CD8-positive, alpha-beta memory T cell (primary cell): ENCODE data around the gene WDFY2. TPM values are rescaled to one million over a fixed set of nuclear protein-coding genes. Genes with fewer than 3 reads are reported as not detected.

Source experiments
- CTCF ChIA-PET: fragments of 350-600 bp; sonication (Branson Sonifier 250); formaldehyde crosslinking; loops from one replicate; lab custom pipeline; 2021; ENCODE audit warnings: antibody characterized with exemption; lab: Charles Lee
- POLR2A ChIA-PET: fragments of 350-600 bp; sonication (Branson Sonifier 250); formaldehyde crosslinking; loops from one replicate; lab custom pipeline; 2021; ENCODE audit warnings: antibody characterized with exemption; lab: Charles Lee
- DNase-seq, 5 donors: peaks; one replicate each; pipeline versions ENCODE4 v3.0.0 to v3.0.0-alpha.2; 2020 to 2022; ENCODE audit warnings: mixed read lengths in 1 of 5
- H3K27ac ChIP-seq: one replicate; pipeline ENCODE4 v1.7.0; 2013; ENCODE audit warnings: low read depth, mild to moderate bottlenecking, low read length, moderate library complexity
- H3K27me3 ChIP-seq: 2 replicates; pipeline ENCODE4 v1.7.0; 2013; ENCODE audit warnings: low read length, mild to moderate bottlenecking; ENCODE audit not compliant: insufficient read depth, poor library complexity, severe bottlenecking
- H3K36me3 ChIP-seq: 2 replicates; pipeline ENCODE4 v1.7.0; 2013; ENCODE audit warnings: mild to moderate bottlenecking, low read length, moderate library complexity; ENCODE audit not compliant: insufficient read depth
- H3K4me1 ChIP-seq: 2 replicates; pipeline ENCODE4 v1.7.0; 2013; ENCODE audit warnings: mild to moderate bottlenecking, low read length, moderate library complexity; ENCODE audit not compliant: insufficient read depth
- H3K4me3 ChIP-seq: 2 replicates; pipeline ENCODE4 v1.7.0; 2013; ENCODE audit warnings: mild to moderate bottlenecking, low read length
- H3K9me3 ChIP-seq: 2 replicates; pipeline ENCODE4 v1.7.0; 2013; ENCODE audit warnings: mild to moderate bottlenecking, low read length
- H3K27ac Mint-ChIP-seq, 8 donors: one replicate each; pipeline ENCODE4 v1.8.0; 2020 to 2021; ENCODE audit warnings: mixed read lengths in 8 of 8, mild to moderate bottlenecking in 6 of 8, inconsistent platforms in 3 of 8, moderate library complexity in 3 of 8
- H3K27me3 Mint-ChIP-seq, 2 donors: one replicate each; pipeline ENCODE4 v1.8.0; 2020 to 2021; ENCODE audit warnings: mixed read lengths in 2 of 2, mild to moderate bottlenecking in 1 of 2, moderate library complexity in 1 of 2
- H3K36me3 Mint-ChIP-seq, 3 donors: one replicate each; pipeline ENCODE4 v1.8.0; 2020 to 2021; ENCODE audit warnings: mixed read lengths in 3 of 3, inconsistent platforms in 1 of 3, mild to moderate bottlenecking in 1 of 3
- H3K4me1 Mint-ChIP-seq, 3 donors: one replicate each; pipeline ENCODE4 v1.8.0; 2020 to 2021; ENCODE audit warnings: mixed read lengths in 3 of 3, inconsistent platforms in 1 of 3, mild to moderate bottlenecking in 1 of 3
- H3K4me3 Mint-ChIP-seq, 7 donors: one replicate each; pipeline ENCODE4 v1.8.0; 2020 to 2021; ENCODE audit warnings: mixed read lengths in 7 of 7, mild to moderate bottlenecking in 6 of 7, moderate library complexity in 4 of 7, inconsistent platforms in 2 of 7
- H3K9me3 Mint-ChIP-seq, 5 donors: one replicate each; pipeline ENCODE4 v1.8.0; 2020 to 2022; ENCODE audit warnings: mixed read lengths in 5 of 5, mild to moderate bottlenecking in 3 of 5, moderate library complexity in 2 of 5, inconsistent platforms in 1 of 5
- polyA plus RNA-seq: library from polyadenylated mRNA; unstranded; fragments of 300-500 nt; fragmentation: Illumina TruSeq; gene quantifications from one replicate; pipeline ENCODE4 v1.2.3, GENCODE V29; 2021
- total RNA-seq, 2 experiments: library from RNA; stranded (reverse); gene quantifications; one replicate each; pipeline ENCODE4 v1.2.3, GENCODE V29; 2021

Gene WDFY2
- total and polyA plus RNA-seq, 3 experiments from 2014 or later: 3.9 to 7.1 (median 6.1) TPM

DNA sequence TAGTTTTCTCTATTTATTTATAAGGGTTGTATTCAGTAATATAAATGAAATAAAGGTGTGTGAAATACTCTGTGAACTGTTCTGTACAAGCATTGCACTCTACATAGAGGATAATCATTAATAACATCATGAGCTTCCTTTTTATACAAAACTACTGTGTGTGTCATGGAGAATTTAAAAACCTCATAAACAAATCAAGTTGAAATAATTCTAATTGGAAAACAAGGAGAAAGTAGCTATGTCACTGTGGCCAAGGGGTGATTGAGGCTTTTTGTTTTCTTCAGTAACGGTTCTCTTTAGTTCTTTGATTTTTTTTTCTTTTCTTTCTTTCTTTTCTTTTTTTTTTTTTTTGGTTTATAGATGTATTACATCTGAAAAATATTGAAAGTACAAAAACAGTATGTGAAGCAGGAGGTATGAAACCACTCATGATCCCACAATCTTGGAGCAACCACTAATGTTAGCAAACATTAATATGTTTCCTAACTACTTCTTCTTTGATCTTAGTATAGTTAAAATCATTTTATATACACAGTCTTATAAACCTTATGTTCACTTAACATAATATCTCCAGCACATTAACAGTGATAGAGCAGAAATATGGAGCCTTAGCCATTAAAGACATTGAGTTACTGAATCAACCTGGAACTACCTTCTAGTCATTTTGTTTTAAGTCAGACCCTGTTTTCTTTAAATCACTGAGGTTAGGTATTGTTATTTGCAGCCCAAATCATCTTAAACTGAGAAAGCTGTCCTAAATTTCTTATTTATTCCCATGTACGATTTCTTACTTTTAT is 45.4 kb downstream of the WDFY2 start:
- Mint-ChIP-seq H3K4me1 (peaks cover 24 to 59% (median 41%) of the 10 kb centered on the region in 3 donors), H3K9me3 (no peaks in the 10 kb centered on the region), H3K27me3 (no peaks in the 10 kb centered on the region), H3K27ac (no peak overlapping the region), H3K4me3 (no peak overlapping the region), H3K36me3 (peaks cover 0 to 1% (median under 1%) of the 10 kb centered on the region in 3 donors)
- no peak overlapping the region for H3K27ac ChIP-seq
- H3K4me3 ChIP-seq: no peak overlapping the region
- no peaks in the 10 kb centered on the region for H3K36me3 ChIP-seq
- no peak for DNase-seq
- H3K9me3 ChIP-seq: no peaks in the 10 kb centered on the region
- no peaks in the 10 kb centered on the region for H3K4me1 ChIP-seq
- ChIA-PET POLR2A (no interaction called here), CTCF (no interaction called here)
- H3K27me3 ChIP-seq: no peaks in the 10 kb centered on the region

GRCh38 chr13:51630288-51630615 is 46.0 kb downstream of the WDFY2 start:
- no peaks in the 10 kb centered on the region for H3K27me3 ChIP-seq
- ChIA-PET POLR2A (no interaction called here), CTCF (no interaction called here)
- no peaks in the 10 kb centered on the region for H3K36me3 ChIP-seq
- Mint-ChIP-seq H3K4me3 (no peak overlapping the region), H3K27ac (no peak overlapping the region), H3K36me3 (peaks cover 0 to 1% (median 0%) of the 10 kb centered on the region in 3 donors), H3K27me3 (no peaks in the 10 kb centered on the region), H3K4me1 (peaks cover 25 to 59% (median 43%) of the 10 kb centered on the region in 3 donors), H3K9me3 (no peaks in the 10 kb centered on the region)
- no peak overlapping the region for H3K4me3 ChIP-seq
- H3K4me1 ChIP-seq: no peaks in the 10 kb centered on the region
- no peak for DNase-seq
- no peak overlapping the region for H3K27ac ChIP-seq
- H3K9me3 ChIP-seq: no peaks in the 10 kb centered on the region

DNA sequence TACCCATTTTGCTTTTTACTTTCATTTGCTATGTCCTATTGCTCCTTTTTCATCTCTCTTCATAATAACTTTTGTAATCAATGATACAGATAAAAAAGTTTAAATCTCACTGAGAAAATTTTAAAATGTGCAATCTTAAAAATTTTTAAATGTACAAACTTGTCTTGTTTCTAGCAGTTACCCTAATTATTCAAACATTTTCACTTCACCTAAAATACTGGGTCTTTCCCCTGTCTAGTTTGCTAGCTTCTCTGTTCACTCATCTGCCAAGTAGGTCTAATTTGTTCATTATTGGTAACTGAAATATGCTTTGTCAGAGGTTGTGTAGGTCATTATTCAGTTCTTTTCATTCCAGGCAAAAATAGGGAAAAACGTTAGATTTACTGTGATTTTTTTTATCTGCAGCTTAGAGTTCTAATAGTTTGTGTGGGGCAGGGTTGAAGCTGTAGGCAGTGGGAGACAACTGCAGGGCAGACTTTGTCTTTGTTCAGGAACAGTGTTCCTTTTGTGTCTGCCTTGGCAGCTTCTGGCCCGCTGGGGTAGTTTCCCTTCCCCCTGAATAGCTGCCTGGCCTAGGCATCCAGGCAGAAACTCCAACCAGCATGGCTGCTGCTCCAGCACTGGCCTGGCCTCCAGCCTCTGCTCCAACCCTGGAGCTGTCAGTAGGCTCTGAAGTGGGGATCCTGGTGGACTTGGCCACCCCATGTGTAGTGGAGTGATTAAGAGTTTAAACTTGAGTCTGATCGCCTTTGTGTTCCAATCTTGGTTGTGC is 48.5 kb downstream of the WDFY2 start:
- Histone ChIP-seq H3K4me1 (peaks cover 8% of the 10 kb centered on the region), H3K27me3 (no peaks in the 10 kb centered on the region), H3K9me3 (no peaks in the 10 kb centered on the region), H3K36me3 (no peaks in the 10 kb centered on the region), H3K27ac (no peak overlapping the region), H3K4me3 (no peak overlapping the region)
- Mint-ChIP-seq H3K4me1 (peaks cover 33 to 66% (median 62%) of the 10 kb centered on the region in 3 donors), H3K27me3 (no peaks in the 10 kb centered on the region), H3K9me3 (no peaks in the 10 kb centered on the region), H3K36me3 (peaks cover 0 to 1% (median 0%) of the 10 kb centered on the region in 3 donors), H3K4me3 (no peak overlapping the region), H3K27ac (peak overlapping the region in 4 of 8 donors; percentile 5 to 60 (median 42))
- DNase-seq: no peak
- CTCF ChIA-PET: interaction anchor here (1.0 kb wide), 1 partner anchor 177 kb away, joined by 3 read pairs; no protein-coding TSS in a partner anchor
- POLR2A ChIA-PET: no interaction called here

DNA sequence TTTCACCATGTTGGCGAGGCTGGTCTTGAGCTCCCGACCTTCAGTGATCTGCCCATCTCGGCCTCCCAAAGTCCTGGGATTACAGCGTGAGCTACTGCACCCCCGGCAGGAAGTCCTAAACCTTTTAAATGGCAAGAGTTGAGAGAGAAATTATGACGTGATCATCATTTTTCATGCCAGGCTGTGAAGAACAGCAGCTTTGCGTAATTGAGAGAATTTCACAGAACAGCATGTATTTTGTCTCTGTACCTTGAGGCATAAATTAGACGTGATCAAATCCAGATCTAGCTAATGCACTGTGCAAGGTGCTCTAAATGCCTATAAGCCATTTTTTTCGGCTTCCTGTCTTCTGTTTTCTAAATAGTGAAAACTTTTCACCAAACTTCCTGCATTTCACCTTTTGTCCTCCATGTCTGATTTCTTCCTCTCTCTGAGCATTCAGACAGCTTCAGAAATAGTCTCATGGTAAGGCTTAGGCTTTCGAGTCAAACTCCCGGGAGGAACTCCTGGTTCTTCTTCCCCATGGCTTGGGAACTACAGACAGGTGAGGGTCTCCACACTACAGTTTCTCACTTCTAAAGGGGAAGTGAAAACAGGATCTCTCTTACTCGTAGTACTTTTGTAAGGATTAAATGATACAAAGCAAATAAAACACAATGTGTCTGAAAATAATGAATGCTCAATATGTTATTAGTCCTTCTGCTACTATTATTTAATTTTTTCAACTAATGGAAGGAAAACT is 51.0 kb downstream of the WDFY2 start:
- peak in 1 of 5 donors; percentile 42 for DNase-seq
- Histone ChIP-seq H3K27ac (no peak overlapping the region), H3K4me3 (no peak overlapping the region), H3K36me3 (no peaks in the 10 kb centered on the region), H3K9me3 (no peaks in the 10 kb centered on the region), H3K27me3 (no peaks in the 10 kb centered on the region), H3K4me1 (peaks cover 8% of the 10 kb centered on the region)
- ChIA-PET CTCF (no interaction called here), POLR2A (no interaction called here)
- H3K27ac Mint-ChIP-seq: peak overlapping the region in 7 of 8 donors; percentile 4 to 90 (median 64)
- no peaks in the 10 kb centered on the region for H3K9me3 Mint-ChIP-seq
- H3K4me1 Mint-ChIP-seq: peaks cover 35 to 63% (median 60%) of the 10 kb centered on the region in 3 donors
- H3K27me3 Mint-ChIP-seq: peaks cover 0 to 1% of the 10 kb centered on the region in 2 donors
- peaks cover 0 to 1% (median 0%) of the 10 kb centered on the region in 3 donors for H3K36me3 Mint-ChIP-seq
- peak overlapping the region in 5 of 7 donors; percentile 29 to 49 (median 40) for H3K4me3 Mint-ChIP-seq

GRCh38 chr13:51636349-51636890 is 52.2 kb downstream of the WDFY2 start:
- Histone ChIP-seq H3K4me3 (no peak overlapping the region), H3K27me3 (no peaks in the 10 kb centered on the region), H3K9me3 (no peaks in the 10 kb centered on the region), H3K27ac (no peak overlapping the region), H3K4me1 (peaks cover 8% of the 10 kb centered on the region), H3K36me3 (no peaks in the 10 kb centered on the region)
- peaks cover 35 to 60% (median 60%) of the 10 kb centered on the region in 3 donors for H3K4me1 Mint-ChIP-seq
- peaks cover 0 to 1% (median 0%) of the 10 kb centered on the region in 3 donors for H3K36me3 Mint-ChIP-seq
- no peak for DNase-seq
- ChIA-PET POLR2A (no interaction called here), CTCF (no interaction called here)
- H3K9me3 Mint-ChIP-seq: no peaks in the 10 kb centered on the region
- H3K27ac Mint-ChIP-seq: no peak overlapping the region
- no peak overlapping the region for H3K4me3 Mint-ChIP-seq
- peaks cover 0 to 1% of the 10 kb centered on the region in 2 donors for H3K27me3 Mint-ChIP-seq

- Histone ChIP-seq H3K27ac (no peak overlapping the region), H3K9me3 (no peaks in the 10 kb centered on the region), H3K27me3 (no peaks in the 10 kb centered on the region), H3K4me1 (peaks cover 8% of the 10 kb centered on the region), H3K36me3 (no peaks in the 10 kb centered on the region), H3K4me3 (no peak overlapping the region)
- Mint-ChIP-seq H3K27me3 (peaks cover 0 to 1% of the 10 kb centered on the region in 2 donors), H3K27ac (peak overlapping the region in 1 of 8 donors; percentile 26), H3K4me3 (no peak overlapping the region), H3K4me1 (peaks cover 31 to 55% (median 53%) of the 10 kb centered on the region in 3 donors), H3K9me3 (no peaks in the 10 kb centered on the region), H3K36me3 (peaks cover 0 to 2% (median 1%) of the 10 kb centered on the region in 3 donors)
- DNase-seq: no peak
- ChIA-PET CTCF (no interaction called here), POLR2A (no interaction called here)
Measured at GRCh38 chr13:51637852-51638215, 53.6 kb downstream of the WDFY2 start.

- H3K36me3 ChIP-seq: no peaks in the 10 kb centered on the region
- Mint-ChIP-seq H3K27ac (no peak overlapping the region), H3K4me3 (no peak overlapping the region), H3K4me1 (peaks cover 34 to 55% (median 54%) of the 10 kb centered on the region in 3 donors), H3K9me3 (no peaks in the 10 kb centered on the region), H3K27me3 (peaks cover 0 to 1% of the 10 kb centered on the region in 2 donors), H3K36me3 (peaks cover 0 to 2% (median 1%) of the 10 kb centered on the region in 3 donors)
- POLR2A ChIA-PET: no interaction called here
- CTCF ChIA-PET: no interaction called here
- no peaks in the 10 kb centered on the region for H3K9me3 ChIP-seq
- no peak overlapping the region for H3K4me3 ChIP-seq
- no peak overlapping the region for H3K27ac ChIP-seq
- H3K27me3 ChIP-seq: no peaks in the 10 kb centered on the region
- DNase-seq: no peak
- peaks cover 10% of the 10 kb centered on the region for H3K4me1 ChIP-seq
Measured at GRCh38 chr13:51638216-51638871, 54.1 kb downstream of the WDFY2 start.
